Esophagus squamous epithelium (tissue), 4 donors: ENCODE data around the gene HS6ST2.

Source experiments
- CTCF ChIP-seq, 6 experiments: fragments of 450-650 bp in 4 of 6; fragments of 200-600 bp in 2 of 6; sonication (generic) in 2 of 6; IDR thresholded peaks; one replicate each; pipeline ENCODE4 v1.5.1; 2016 to 2019; ENCODE audit warnings: antibody characterized with exemption in 6 of 6, mild to moderate bottlenecking in 4 of 6, moderate library complexity in 4 of 6
- POLR2A ChIP-seq, 4 donors: fragments of 450-650 bp; IDR thresholded peaks; one replicate each; pipeline ENCODE4 v1.6.1; 2017; ENCODE audit warnings: antibody characterized with exemption in 4 of 4, mild to moderate bottlenecking in 4 of 4, moderate library complexity in 3 of 4

- no peak for TF ChIP-seq CTCF (IDR thresholded peaks at IDR 0.05)
- TF ChIP-seq POLR2A (IDR thresholded peaks at IDR 0.05) = no peak
Observed at GRCh38 chrX:132602701-132603100, 355.7 kb downstream of the HS6ST2 start.
